ENCODE results near the gene KRT76.
"Not testable (repeated sequence)": the region's sequence is repeated elsewhere in the genome, so short reads cannot be mapped to it uniquely, and the experiment has no call there.

KRT76 gene

DNA sequence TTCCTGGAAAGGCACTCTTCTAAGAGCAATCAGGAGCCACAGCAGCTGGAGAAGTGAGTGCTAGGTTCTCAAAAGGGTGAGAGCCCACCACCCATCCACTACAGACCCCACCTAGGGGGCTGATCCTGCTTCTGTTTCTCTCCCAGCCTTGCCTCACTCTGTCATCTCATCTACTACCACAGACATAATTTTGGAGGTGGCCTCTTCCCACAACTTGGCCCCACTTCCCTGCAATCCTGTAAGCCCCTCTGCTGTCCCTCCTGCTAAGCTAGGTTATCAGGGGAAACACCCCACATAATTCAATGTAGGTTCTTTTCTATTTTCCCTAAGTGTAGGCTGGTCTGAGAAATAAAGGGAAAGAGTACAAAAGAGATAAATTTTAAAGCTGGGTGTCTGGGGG, 16.5 kb downstream of the KRT76 start:
- no peak for DNase-seq (ENCODE audit: low read depth in 1 of 2, low spot score in 1 of 2)

DNA sequence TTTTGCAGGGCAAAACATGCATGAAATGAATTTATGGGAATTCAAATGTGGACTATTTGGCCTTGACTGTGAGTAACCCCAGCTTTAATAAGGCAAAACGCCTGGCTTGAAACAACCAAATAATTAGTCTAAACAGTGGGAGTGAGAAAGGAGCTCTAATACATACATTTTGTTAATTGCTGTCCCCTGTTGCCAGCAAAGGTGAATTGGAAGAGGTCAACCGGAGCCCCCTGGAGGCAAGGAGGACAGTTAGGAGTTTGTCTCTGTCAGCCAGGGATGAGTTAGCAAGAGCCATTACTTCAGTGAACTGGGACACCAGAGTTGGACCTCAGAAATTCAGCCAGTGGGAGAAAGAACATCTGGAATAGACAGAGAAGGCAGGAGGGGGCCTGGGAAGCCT, 17.4 kb downstream of the KRT76 start:
- no peak for DNase-seq (ENCODE audit: low read depth in 1 of 2, low spot score in 1 of 2)

DNA sequence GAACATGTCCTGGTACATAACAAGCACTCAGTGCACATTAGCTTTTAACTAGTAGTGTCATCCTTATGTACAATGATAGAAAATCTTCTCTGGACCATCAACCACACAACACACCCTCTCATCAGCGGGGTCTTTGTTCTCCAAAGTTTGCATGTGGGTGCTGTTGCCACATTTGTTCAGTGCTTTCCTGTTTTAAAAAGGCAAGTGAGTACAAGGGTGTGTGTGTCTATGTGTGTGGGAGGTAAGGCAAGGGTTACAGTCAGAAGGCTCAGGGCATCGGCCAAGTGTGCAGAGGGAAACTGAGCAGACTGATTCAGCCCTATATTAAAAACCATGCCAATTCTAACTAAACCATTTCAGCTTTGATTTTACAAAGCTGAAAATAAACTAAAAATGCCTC, 17.9 kb downstream of the KRT76 start:
- no peak for DNase-seq (ENCODE audit: low read depth in 1 of 2, low spot score in 1 of 2)

DNA sequence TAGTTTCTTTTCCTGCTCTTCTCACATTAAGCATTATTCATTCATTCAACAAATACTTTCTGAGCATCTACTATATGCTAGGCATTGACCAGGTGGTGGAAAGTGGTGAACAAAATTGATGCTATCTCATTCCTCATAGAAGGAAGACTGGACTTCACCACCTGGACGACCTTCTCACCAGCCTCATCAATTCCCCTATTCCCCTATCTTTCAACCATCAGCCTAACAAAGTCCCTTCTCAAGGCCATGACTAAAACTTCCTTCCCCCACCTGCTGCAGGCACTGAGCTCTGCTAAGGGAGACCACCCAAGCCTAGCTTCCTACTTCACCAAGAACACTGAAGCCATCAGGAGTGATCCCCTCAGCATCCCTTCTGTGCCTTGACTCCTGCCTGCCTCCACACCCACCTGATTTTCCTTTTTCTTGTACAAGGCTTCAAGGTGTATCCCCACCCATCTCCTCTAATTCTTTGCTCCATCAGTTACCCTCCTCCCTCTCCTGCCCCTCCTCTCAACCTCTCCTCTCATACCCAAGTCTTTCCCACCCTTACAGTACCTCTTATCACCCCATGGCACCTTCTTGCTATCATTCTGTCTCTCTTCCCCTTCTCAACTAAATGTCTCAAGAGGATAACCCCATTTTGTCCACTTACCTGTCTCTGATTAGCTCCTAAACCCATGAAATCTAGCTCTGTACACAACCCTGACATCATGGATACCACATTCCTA, 19.5 kb downstream of the KRT76 start:
- DNase-seq (ENCODE audit: low read depth in 1 of 2, low spot score in 1 of 2): no peak

DNA sequence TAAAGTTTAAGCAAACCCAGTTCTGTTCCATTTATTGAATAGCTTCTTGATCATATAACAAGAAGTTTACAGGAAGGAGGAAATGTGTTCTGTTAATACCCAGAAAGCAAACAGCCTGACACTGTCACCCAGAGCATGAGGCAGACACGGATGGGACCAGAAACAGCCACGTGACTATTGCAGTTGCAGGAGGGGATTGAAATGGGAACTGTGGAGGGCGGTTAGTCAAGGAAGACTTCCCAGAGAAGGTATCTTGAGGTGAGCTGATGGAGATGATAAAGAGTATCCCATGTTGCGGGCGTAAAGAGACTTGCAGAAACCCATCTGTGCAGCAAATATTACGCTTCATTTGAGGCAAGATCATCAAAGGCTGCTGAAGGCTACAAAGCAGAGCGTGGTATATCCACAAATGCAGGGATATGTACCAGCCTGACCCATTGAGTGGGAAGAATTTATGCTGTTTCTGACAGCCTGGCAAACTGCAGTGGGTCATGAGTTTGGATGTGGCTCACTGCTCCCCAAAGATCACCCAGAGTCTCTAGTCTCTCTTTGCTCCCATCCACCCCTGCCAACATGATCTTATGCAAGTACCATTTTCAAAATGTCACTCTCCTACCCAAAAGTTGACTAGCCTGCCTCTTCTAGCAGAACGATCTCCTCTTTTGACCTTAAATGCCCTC, 20.7 kb downstream of the KRT76 start:
- no peak for DNase-seq (ENCODE audit: low read depth in 1 of 2, low spot score in 1 of 2)

DNA sequence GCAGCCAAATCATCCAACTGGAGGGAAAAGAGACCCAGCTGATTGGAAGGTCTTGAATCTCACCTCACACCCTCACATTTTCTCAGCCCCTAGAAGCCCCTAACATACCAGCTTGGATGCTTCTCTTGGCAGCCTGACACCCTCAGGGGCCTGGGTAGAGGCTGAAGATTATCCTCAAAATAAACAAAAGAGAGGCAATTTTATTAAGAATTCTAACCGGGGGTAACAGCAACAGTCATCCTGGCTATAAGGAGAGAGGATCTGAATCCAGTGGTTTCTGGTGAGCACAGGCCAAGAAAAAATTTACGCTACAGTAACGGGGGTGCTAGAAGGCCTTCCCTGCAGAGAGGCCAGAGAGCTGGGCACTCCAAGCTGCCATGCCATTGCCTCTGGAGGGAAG, 21.6 kb downstream of the KRT76 start:
- no peak for DNase-seq (ENCODE audit: low read depth in 1 of 2, low spot score in 1 of 2)

DNA sequence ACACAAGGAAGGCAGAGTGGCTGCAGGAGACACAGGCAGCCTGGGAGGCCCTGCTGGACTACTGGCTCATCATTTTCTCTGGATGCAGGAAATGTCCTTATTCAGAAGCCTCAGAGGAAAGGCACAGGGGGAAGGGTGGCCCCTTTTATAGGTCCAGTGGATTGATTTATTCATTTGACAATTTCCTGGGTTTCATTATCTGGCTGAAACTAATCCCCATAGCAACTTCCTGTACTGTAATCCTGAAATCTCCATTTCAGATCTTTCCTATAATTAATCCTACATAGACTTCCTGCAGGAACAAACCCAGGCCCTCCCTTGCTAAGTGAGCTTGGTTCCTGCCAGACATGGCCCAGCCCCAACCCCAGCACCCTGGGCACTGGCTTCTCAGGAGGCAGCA, 23.0 kb downstream of the KRT76 start:
- DNase-seq (ENCODE audit: low read depth in 1 of 2, low spot score in 1 of 2): no peak

DNA sequence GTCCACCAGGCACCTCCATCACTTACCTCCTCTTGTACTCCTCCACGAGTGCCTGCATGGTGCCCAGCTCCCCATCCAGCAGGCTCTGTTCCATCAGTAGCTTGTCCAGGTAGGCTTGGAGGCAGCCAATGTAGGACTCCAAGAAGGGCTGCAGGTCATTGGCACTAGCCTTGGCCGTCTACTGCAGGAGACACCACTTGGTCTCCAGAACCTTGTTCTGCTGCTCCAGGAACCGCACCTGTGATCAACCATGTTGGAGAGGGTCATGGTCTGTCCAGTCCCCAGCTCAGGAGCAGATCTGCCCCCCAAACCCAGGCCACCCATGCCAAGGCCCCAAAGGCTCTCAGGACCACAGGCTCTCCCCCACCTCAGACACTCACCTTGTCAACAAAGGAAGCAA, 23.9 kb downstream of the KRT76 start:
- no peak for DNase-seq (ENCODE audit: low read depth in 1 of 2, low spot score in 1 of 2)

DNA sequence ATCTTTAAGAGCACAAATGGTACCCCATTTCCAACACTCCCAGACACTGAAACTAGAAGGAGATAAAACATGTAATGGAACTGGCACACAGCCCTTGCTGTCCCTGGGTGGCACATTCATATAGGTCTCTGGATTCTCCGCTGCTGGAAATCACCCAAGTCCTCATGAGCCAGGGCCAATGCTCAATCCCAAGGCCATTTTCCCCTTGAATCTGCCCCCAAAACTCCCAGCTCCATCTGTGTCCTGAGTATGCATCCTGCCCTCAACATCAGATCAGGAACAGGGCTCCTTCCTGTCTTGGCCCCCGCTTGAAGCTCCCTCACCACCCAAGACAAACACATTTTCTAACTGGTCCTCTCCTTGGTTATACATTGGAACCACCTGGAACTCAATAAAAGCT, 24.6 kb downstream of the KRT76 start:
- DNase-seq (ENCODE audit: low read depth in 1 of 2, low spot score in 1 of 2): no peak

DNA sequence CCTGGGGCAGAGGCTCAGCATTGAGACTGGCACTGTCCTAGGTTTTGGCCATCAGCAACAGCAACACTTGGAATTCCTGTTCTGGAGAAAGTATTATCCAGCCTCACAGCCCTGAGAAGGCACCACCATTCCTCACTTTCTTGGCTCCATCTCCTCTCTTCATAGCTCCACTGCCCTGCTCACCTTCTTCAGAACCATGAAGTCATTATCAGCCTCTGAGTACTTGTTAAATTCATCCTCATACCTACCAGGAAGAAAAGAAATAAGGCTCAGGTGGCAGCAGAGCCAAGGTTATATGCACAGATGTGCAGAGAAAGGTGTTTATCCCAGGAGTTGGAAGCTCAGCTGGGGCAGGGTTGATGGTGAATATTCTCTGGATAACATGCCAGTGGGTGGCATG, 25.4 kb downstream of the KRT76 start:
- no peak for DNase-seq (ENCODE audit: low read depth in 1 of 2, low spot score in 1 of 2)

DNA sequence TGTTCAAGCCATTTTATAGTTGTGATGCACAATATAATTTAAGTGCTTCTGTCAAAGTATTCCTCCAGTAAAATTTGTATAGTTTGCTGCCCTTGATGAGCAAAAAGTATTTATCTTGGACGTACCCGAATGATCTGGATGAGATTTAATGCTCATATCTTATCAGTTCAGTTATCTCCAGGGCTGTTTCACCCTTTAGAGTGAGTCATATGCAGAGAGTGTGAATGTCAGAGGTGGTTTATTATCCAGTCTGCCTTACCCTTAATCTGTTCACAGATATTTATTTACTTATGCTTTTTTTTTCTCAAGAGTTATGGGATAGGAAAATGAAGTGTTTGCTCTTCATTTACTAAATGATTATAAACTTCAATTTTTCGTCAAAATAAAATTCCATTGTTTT, 26.6 kb downstream of the KRT76 start:
- not testable (repeated sequence) for DNase-seq (ENCODE audit: low read depth in 1 of 2, low spot score in 1 of 2)

DNA sequence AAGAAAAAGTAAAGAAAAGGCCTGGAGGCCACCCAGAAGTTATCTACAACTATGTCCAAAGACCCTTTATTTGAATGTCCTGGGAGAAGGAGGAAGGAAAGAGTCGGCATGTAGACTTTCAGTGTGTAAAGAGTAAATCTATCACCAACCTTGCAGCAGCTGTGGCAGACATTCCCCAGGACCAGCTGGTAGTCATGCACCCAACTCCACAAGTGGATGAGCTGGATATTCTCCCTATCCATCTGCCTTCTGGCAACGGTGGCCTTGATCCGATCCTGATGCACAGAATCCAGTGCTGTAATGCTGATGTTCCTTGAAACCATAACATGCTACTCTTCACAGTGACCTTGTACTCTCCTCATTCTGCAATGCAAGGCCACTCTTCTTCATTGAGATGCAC, 27.3 kb downstream of the KRT76 start:
- no peak for DNase-seq (ENCODE audit: low read depth in 1 of 2, low spot score in 1 of 2)

DNA sequence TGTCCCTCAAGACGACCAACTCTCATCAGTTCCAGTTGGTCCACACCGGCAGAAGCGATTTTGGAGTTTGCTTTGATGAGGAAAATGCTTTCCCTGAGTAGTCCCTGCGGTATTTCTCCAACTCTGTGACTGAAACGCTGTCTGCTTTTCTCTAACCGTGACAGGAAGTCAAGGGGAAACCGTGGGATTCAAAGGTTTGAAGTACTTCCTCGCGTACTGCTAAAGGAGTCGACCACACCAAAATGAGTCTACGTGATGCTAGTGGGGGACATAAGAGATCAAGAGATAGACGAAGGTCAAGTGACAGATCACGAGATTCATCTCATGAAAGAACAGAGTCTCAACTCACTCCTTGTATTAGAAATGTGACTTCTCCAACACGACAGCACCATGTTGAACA, 28.6 kb downstream of the KRT76 start:
- no peak for DNase-seq (ENCODE audit: low read depth in 1 of 2, low spot score in 1 of 2)

DNA sequence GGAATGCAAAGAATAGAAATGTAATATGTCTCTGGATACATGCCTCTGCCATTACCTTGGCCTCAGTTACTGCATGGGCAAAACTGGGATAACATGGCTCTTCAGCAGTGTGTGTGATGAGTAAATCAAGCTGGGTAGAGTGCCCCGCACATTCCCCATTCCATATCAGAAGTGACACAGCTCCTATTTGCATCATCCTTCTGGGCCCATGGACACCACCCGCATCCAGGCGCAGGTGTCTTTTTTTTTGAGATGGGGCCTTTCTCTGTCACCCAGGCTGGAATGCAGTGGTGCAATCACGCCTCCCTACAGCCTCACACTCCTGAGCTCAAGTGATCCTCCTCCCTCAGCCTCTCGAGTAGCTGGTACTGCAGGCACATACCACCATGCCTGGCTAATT, 31.6 kb downstream of the KRT76 start:
- DNase-seq (ENCODE audit: low read depth in 1 of 2, low spot score in 1 of 2): no peak

DNA sequence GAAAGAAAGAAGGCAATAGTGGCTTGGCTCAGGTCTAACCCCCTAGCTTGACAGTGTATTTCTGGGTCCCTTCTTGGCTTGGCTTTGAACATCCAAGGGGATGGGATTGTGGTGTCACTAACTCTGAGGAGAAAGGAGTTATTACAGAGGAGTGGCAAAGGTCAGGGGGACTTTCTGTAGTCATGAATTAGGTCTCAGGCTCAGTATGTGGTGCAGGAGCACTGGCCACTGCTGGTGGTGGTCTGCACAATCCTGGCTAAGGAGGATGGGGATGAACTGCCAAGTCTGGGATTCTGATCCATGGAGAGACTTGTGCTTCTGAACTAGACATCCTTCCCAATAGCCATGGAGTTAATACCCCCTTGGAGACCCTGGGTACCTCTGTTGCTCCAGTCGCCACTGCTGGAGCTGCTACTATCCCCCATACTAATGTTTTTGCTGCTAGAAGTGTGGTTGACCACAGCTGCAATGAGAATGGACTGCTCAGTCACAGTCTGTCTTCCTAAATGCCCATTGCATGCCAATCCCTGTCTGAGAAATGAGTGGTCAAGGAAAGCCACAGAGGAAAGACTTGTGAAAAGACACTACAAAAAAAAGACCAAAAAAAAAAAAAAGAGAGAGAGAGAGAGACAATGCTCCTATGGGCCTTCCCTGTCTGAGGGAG, 32.5 kb downstream of the KRT76 start:
- no peak for DNase-seq (ENCODE audit: low read depth in 1 of 2, low spot score in 1 of 2)

DNA sequence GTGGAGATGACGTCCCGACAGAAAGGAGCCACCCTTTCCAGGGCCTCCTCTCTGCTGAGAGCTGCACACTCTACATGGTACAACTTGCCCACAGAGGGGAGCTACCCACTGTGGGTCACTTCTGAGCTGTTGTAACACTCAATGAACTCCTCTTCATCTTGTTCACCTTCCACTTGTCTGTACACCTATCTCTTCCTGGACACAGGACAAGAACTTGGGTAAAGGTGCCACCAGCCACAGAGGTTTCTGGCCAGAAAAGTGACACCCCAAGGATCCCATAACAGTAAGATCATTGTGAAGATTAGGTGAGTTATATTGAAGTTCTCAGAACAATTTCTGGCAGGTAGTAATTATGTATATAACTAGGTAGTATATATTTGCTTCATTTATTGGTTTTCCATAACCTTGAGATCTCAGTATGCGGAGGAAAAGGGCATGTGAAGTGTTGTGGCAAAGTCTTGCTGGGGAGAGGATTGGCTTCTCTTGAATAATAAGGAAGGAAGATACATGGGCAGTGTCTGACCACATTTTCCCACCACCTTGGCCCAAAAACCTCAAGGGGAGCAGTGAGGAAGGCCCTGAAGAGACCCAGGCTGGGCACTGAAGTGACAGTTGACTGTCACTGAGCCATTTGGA, 34.2 kb downstream of the KRT76 start:
- no peak for DNase-seq (ENCODE audit: low read depth in 1 of 2, low spot score in 1 of 2)

DNA sequence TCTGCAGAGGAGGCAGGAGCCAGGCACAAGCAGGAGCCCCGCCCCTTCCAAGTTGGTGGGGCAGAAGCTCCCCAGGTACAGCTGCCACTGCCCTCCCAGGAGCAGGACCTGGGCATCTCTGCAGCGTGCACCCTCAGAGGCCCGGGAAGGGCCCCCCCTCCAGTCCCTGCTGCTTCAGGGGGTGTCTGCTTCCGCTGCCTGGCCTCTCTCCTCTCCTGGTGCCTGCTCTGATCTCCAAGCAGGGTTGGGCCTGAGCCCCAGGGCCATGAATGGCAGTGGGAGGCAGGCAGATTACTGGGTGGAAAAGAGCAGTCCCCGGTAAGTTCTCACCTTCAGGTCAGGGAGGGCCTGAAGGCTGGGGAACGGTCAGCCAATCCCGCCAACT, 35.0 kb downstream of the KRT76 start:
- no peak for DNase-seq (ENCODE audit: low read depth in 1 of 2, low spot score in 1 of 2)

DNA sequence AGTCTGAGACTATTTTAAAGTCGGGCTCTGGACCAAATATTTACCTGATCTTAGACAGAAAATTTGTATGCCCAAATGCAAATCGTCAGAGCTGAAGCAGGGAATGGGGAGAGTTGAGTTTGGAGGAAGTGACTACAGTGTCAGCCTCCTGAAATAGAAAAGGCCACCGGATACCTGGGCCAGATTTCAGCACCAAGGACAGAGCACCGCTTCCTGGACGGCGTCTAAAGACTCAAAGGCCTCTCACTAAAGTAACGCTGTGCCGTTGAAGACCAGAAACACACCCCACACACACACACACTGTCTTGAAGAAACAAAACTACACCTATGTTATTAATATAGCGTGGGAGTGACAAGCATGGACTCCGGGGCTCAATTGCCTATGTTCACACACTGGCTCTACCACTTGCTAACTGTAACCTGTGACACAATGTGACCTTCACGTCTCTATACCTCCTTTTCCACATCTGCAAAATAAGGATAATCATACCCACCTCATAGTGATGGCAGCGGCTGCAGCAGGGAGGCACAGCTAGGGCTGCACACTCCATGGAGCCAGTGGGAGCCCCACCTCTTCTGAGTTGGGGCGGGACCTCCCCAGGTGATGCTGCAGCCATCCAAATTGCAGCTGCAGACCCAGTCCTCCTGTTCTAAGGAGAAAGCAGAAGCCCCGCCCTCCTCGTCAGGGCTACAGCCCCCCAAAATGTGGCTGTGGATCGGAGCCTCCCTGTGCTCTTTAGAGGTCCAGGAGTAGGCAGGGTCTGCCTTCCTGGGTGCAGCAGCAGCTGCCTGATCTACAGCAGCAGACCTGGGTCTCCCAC, 35.6 kb downstream of the KRT76 start:
- DNase-seq (ENCODE audit: low read depth in 1 of 2, low spot score in 1 of 2): peak; percentile 21 to 29

DNA sequence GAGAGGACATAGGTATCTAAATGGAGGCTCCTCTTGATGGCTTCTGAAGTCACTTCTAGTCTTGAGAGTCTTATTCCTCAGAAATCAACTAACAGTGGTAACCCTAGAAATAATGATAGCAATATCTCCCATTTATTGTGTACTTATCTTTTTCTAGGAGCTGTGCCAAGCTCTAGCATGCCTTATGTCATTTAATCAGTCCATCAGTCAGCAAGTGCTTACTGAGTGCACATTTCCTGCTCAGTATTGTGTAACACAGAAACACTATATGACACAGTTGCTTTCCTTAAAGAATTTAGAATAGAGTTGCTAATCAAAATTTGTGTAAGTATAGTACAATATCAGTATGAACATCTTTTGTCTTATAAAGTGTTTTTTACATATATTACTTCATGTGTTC, 36.6 kb downstream of the KRT76 start:
- DNase-seq (ENCODE audit: low read depth in 1 of 2, low spot score in 1 of 2): no peak

DNA sequence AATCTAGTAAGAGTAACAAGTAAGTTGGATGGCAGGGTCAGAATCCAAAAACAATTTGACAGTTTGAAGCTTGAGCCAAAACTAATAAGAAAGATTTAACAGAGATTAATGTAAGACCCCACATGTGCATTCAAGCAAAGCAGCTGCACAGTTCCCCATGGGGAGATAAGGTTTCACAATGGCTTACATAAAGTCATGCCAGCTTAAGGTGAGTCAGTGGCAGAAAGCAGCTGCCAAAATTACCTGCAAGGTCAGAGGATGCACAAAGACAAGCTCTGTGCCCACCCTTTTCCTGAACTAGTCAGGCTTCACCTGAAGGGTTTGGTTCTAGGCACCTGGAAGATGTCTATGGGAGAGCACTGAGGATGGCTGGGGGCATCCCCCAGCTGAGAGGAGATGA, 37.2 kb downstream of the KRT76 start:
- DNase-seq (ENCODE audit: low read depth in 1 of 2, low spot score in 1 of 2): no peak
